AG09319 (cell line): ENCODE data around the gene LAMA2.

Source experiments
- DNase-seq: peaks from one replicate; pipeline ENCODE4 v3.0.0-alpha.2; 2010; ENCODE audit warnings: low read depth; ENCODE audit errors: extremely low read depth
- CTCF ChIP-seq: IDR thresholded peaks from 2 replicates; pipeline ENCODE4 v1.5.1; 2011; ENCODE audit warnings: low read depth, mild to moderate bottlenecking, inconsistent platforms, low read length, moderate library complexity

LAMA2 gene

GRCh38 chr6:129022011-129022553 lies 139.1 kb downstream of the LAMA2 start:
- DNase-seq = no peak
- TF ChIP-seq CTCF = no peak

GRCh38 chr6:129026601-129027000 lies 143.7 kb downstream of the LAMA2 start:
- no peak for DNase-seq
- TF ChIP-seq CTCF = no peak

GRCh38 chr6:129029778-129030177 lies 146.8 kb downstream of the LAMA2 start:
- TF ChIP-seq CTCF = no peak
- DNase-seq = no peak

- TF ChIP-seq CTCF = no peak
- DNase-seq = no peak
Measured at GRCh38 chr6:129030215-129030614, 147.3 kb downstream of the LAMA2 start.

GRCh38 chr6:129031051-129031599 lies 148.2 kb downstream of the LAMA2 start:
- peak; percentile 20 for DNase-seq
- TF ChIP-seq CTCF = no peak

GRCh38 chr6:129032602-129033001 lies 149.7 kb downstream of the LAMA2 start:
- peak; percentile 44 for DNase-seq
- no peak for TF ChIP-seq CTCF

DNA sequence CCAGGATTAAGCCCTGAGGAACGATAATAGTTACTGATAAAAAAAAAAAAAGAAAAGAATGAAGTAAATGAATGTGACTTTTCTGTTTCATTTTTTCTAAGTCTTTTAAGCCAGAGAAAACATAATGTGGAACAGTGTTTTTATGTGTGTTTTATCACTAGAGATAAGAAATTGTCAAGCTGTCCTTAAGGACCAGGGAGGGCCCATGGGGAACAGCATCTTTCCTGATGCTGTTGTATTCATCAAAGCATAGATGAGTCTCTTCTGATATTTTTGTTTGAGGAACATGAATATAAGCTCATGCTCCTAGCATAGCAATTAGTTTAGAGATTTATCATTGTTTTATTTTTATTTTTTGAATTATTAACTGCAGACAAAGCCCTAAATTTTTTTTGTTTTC lies 150.2 kb downstream of the LAMA2 start:
- DNase-seq = no peak
- no peak for TF ChIP-seq CTCF
